ENCODE measurements around the gene PCDHA7. TPM values are rescaled to one million over a fixed set of nuclear protein-coding genes. Genes with fewer than 3 reads are reported as not detected.

Gene PCDHA7
- total and polyA plus RNA-seq, 4 donors: 0.10 to 0.52 (median 0.21) TPM

- 47 to 52% methylated on average over 37 of the region's 37 CpGs for WGBS, 2 donors
- Histone ChIP-seq H3K27ac (ENCODE audit: low read depth in 1 of 2, low read length in 1 of 2) (no peak overlapping the region), H3K9ac (ENCODE audit: insufficient read depth in 1 of 2, low read length in 2 of 2) (no peak overlapping the region), H3K9me3 (ENCODE audit: control insufficient read depth in 4 of 4, insufficient read depth in 3 of 4, low read length in 3 of 4) (peaks cover 2 to 23% (median 4%) of the 10 kb centered on the region in 4 donors), H3K36me3 (ENCODE audit: control insufficient read depth in 4 of 4, insufficient read depth in 4 of 4, low read length in 4 of 4) (no peaks in the 10 kb centered on the region), H3K4me1 (ENCODE audit: control insufficient read depth in 5 of 5, insufficient read depth in 5 of 5, low read length in 5 of 5) (peaks cover 0 to 2% (median 0%) of the 10 kb centered on the region in 5 donors), H3K27me3 (ENCODE audit: control insufficient read depth in 3 of 3, insufficient read depth in 3 of 3, low read length in 2 of 3) (no peaks in the 10 kb centered on the region), H3K4me3 (no peak overlapping the region)
- no peak for TF ChIP-seq CTCF (IDR thresholded peaks at IDR 0.05; ENCODE audit: control extremely low read depth, extremely low read depth)
- DNase-seq (no peak), ATAC-seq (ENCODE audit: insufficient read depth, low FRiP score) (no peak)
These were observed 43.2 kb downstream of the PCDHA7 start for GRCh38 chr5:140877262-140877581.

GRCh38 chr5:140881889-140882590 lies 48.0 kb downstream of the PCDHA7 start, which contains the start of gene PCDHA13:
TSS of gene PCDHA13 (plus strand) at chr5:140882124. CDS start at chr5:140882269, 145 bp downstream.
- Histone ChIP-seq H3K27ac (ENCODE audit: low read depth in 1 of 2, low read length in 1 of 2) (no peak within 1 kb of the TSS), H3K9ac (ENCODE audit: insufficient read depth in 1 of 2, low read length in 2 of 2) (no peak within 1 kb of the TSS), H3K4me3 (no peak within 1 kb of the TSS), H3K27me3 (ENCODE audit: control insufficient read depth in 3 of 3, insufficient read depth in 3 of 3, low read length in 2 of 3) (peaks cover 0 to 8% (median 0%) of the 10 kb centered on the region in 3 donors), H3K36me3 (ENCODE audit: control insufficient read depth in 4 of 4, insufficient read depth in 4 of 4, low read length in 4 of 4) (no peaks in the 10 kb centered on the region), H3K4me1 (ENCODE audit: control insufficient read depth in 5 of 5, insufficient read depth in 5 of 5, low read length in 5 of 5) (peaks cover 0 to 5% (median 0%) of the 10 kb centered on the region in 5 donors), H3K9me3 (ENCODE audit: control insufficient read depth in 4 of 4, insufficient read depth in 3 of 4, low read length in 3 of 4) (peaks cover 4 to 26% (median 7%) of the 10 kb centered on the region in 4 donors)
- WGBS, 2 donors: 15 to 18% methylated on average over 32 to 35 of the region's 35 CpGs
- peak; percentile 62 for ATAC-seq (ENCODE audit: insufficient read depth, low FRiP score)
- TF ChIP-seq CTCF (IDR thresholded peaks at IDR 0.05; ENCODE audit: control extremely low read depth, extremely low read depth): peak; percentile 15
- peak; percentile 29 to 58 (median 49) for DNase-seq

- WGBS, 2 donors: 15 to 19% methylated on average over 12 of the region's 12 CpGs
- DNase-seq (peak in 2 of 3 donors; percentile 1 to 9), ATAC-seq (ENCODE audit: insufficient read depth, low FRiP score) (peak; percentile 27)
- peaks cover 0 to 8% (median 0%) of the 10 kb centered on the region in 3 donors for H3K27me3 ChIP-seq (ENCODE audit: control insufficient read depth in 3 of 3, insufficient read depth in 3 of 3, low read length in 2 of 3)
- H3K9ac ChIP-seq (ENCODE audit: insufficient read depth in 1 of 2, low read length in 2 of 2): no peak overlapping the region
- no peak overlapping the region for H3K27ac ChIP-seq (ENCODE audit: low read depth in 1 of 2, low read length in 1 of 2)
- H3K36me3 ChIP-seq (ENCODE audit: control insufficient read depth in 4 of 4, insufficient read depth in 4 of 4, low read length in 4 of 4): no peaks in the 10 kb centered on the region
- no peak overlapping the region for H3K4me3 ChIP-seq
- peaks cover 0 to 5% (median 0%) of the 10 kb centered on the region in 5 donors for H3K4me1 ChIP-seq (ENCODE audit: control insufficient read depth in 5 of 5, insufficient read depth in 5 of 5, low read length in 5 of 5)
- peaks cover 4 to 20% (median 7%) of the 10 kb centered on the region in 4 donors for H3K9me3 ChIP-seq (ENCODE audit: control insufficient read depth in 4 of 4, insufficient read depth in 3 of 4, low read length in 3 of 4)
- no peak for TF ChIP-seq CTCF (IDR thresholded peaks at IDR 0.05; ENCODE audit: control extremely low read depth, extremely low read depth)
These were observed 48.5 kb downstream of the PCDHA7 start for GRCh38 chr5:140882591-140882899.

Data from lung (tissue), 12 donors.